GM12878 (cell line): ENCODE results near the gene STYXL1. TPM values are rescaled to one million over a fixed set of nuclear protein-coding genes. Genes with fewer than 3 reads are reported as not detected.
"Not testable (repeated sequence)": the region's sequence is repeated elsewhere in the genome, so short reads cannot be mapped to it uniquely, and the experiment has no call there.

Experiments used
- ATAC-seq: fragments of 200-7000 bp; cut with Tn5 transposase; 3 replicates; pipeline ENCODE4 v1.9.1; 2020; ENCODE audit warnings: mild to moderate bottlenecking, moderate library complexity
- BruUV-seq: library from RNA; stranded (reverse); fragments of 400-500 nt; replicated peaks from 2 replicates; lab custom pipeline; 2021; lab: Mats Ljungman, UMichigan
- CTCF ChIA-PET: fragments of 300-600 bp; sonication (Branson Sonifier 250); formaldehyde crosslinking; extraction: SDS; loops from one replicate; lab custom pipeline; 2021; ENCODE audit warnings: inconsistent platforms; lab: Yijun Ruan, JAX
- POLR2A ChIA-PET: fragments of 350-600 bp; formaldehyde crosslinking; extraction: SDS; loops from one replicate; lab custom pipeline; 2021; ENCODE audit warnings: inconsistent platforms; lab: Charles Lee
- RAD21 ChIA-PET: fragments of 300-600 bp; sonication (Branson Sonifier 250); formaldehyde crosslinking; loops from one replicate; lab custom pipeline; 2023; ENCODE audit warnings: antibody characterized with exemption; ENCODE audit not compliant: unreplicated experiment; lab: Charles Lee
- SMC1A ChIA-PET: fragments of 300-600 bp; sonication (Branson Sonifier 250); formaldehyde crosslinking; loops from one replicate; lab custom pipeline; 2023; ENCODE audit not compliant: unreplicated experiment, uncharacterized antibody; lab: Charles Lee
- DNase-seq: peaks from one replicate; pipeline ENCODE4 v3.0.0-alpha.2; 2011; ENCODE audit warnings: low read depth, low spot score
- FAIRE-seq: peaks from 3 replicates; lab custom pipeline; 2011; peaks lifted over from hg19 to GRCh38; lab: Jason Lieb, UNC
- H2AFZ ChIP-seq: 2 replicates; pipeline ENCODE4 v1.6.0; 2011; ENCODE audit warnings: low read depth, low read length, control low read depth; ENCODE audit not compliant: control insufficient read depth
- H3K27ac ChIP-seq: 2 replicates; pipeline ENCODE4 v1.5.1; 2011; ENCODE audit warnings: control low read depth; ENCODE audit not compliant: control insufficient read depth, insufficient read depth
- H3K27me3 ChIP-seq, 2 experiments: replicated peaks in 1 of 2; 2 replicates each; pipeline versions ENCODE4 v1.6.0 to v1.6.1; 2011; ENCODE audit warnings: low read length in 1 of 2; ENCODE audit not compliant: control insufficient read depth in 2 of 2, insufficient read depth in 2 of 2
- H3K36me3 ChIP-seq, 2 experiments: 2 replicates each; pipeline ENCODE4 v1.5.1; 2011; ENCODE audit warnings: low read length in 1 of 2; ENCODE audit not compliant: control insufficient read depth in 2 of 2, insufficient read depth in 2 of 2
- H3K4me1 ChIP-seq: 2 replicates; pipeline ENCODE4 v1.6.1; 2011; ENCODE audit warnings: mild to moderate bottlenecking, low read length, moderate library complexity, mixed read lengths; ENCODE audit not compliant: control insufficient read depth, insufficient read depth
- H3K4me2 ChIP-seq: 2 replicates; pipeline ENCODE4 v1.6.0; 2011; ENCODE audit warnings: control low read depth; ENCODE audit not compliant: control insufficient read depth, insufficient read depth
- H3K4me3 ChIP-seq: fragments of 200-600 bp; sonication (generic); 2 replicates; pipeline ENCODE4 v1.5.1; 2016
- H3K79me2 ChIP-seq: 2 replicates; pipeline ENCODE4 v1.6.0; 2011; ENCODE audit warnings: low read length; ENCODE audit not compliant: control insufficient read depth, insufficient read depth
- H3K9ac ChIP-seq: 2 replicates; pipeline ENCODE4 v1.8.0; 2011; ENCODE audit warnings: low read length, control low read depth, mixed read lengths; ENCODE audit not compliant: control insufficient read depth, insufficient read depth
- H3K9me3 ChIP-seq: replicated peaks from 3 replicates; pipeline ENCODE4 v1.5.1; 2011; ENCODE audit warnings: mild to moderate bottlenecking, low read length; ENCODE audit not compliant: control insufficient read depth, insufficient read depth
- H4K20me1 ChIP-seq: 2 replicates; pipeline ENCODE4 v1.6.0; 2011; ENCODE audit not compliant: control insufficient read depth, insufficient read depth
- ATF3 ChIP-seq: IDR thresholded peaks from 2 replicates; pipeline ENCODE4 v1.6.1; 2011; ENCODE audit warnings: low read depth, mild to moderate bottlenecking, low read length, moderate library complexity, borderline replicate concordance; ENCODE audit errors: extremely low read depth
- MTA2 ChIP-seq: fragments of 450-650 bp; IDR thresholded peaks from 2 replicates; pipeline ENCODE4 v1.6.1; 2016; ENCODE audit warnings: low read depth, mild to moderate bottlenecking, moderate library complexity
- NR2C1 ChIP-seq: fragments of 450-650 bp; IDR thresholded peaks from 2 replicates; pipeline ENCODE4 v1.6.1; 2017; ENCODE audit warnings: antibody characterized with exemption, mild to moderate bottlenecking, moderate library complexity
- POLR2AphosphoS2 ChIP-seq: IDR thresholded peaks from 2 replicates; pipeline ENCODE4 v1.6.1; 2011; ENCODE audit warnings: low read depth, mild to moderate bottlenecking, low read length, improper control_type of control experiment, moderate library complexity
- POLR2AphosphoS5 ChIP-seq: IDR thresholded peaks from 2 replicates; pipeline ENCODE4 v1.6.1; 2011; ENCODE audit warnings: mild to moderate bottlenecking, low read length, inconsistent platforms
- SMAD5 ChIP-seq: IDR thresholded peaks from 2 replicates; pipeline ENCODE4 v1.6.1; 2016; ENCODE audit warnings: antibody characterized with exemption, low read depth
- SREBF2 ChIP-seq: IDR thresholded peaks from 2 replicates; pipeline ENCODE4 v1.6.1; 2012; ENCODE audit warnings: mild to moderate bottlenecking, low read length
- WGBS: methylation state at CpG from one replicate; pipeline ENCODE4 v1.1.6; 2016; ENCODE audit warnings: low lambda C conversion rate; ENCODE audit not compliant: insufficient replicate concordance, insufficient coverage; ENCODE audit errors: missing lambda C conversion rate; 5-methylcytosine and 5-hydroxymethylcytosine counted together
- in situ Hi-C: fragments of 300-500 bp; cut with MboI; formaldehyde crosslinking; loops from 9 replicates; pipeline ENCODE4 v1.14.3; 2018; ENCODE audit warnings: mixed read lengths
- intact Hi-C: fragments of 100-400 bp; cut with micrococcal nuclease; formaldehyde crosslinking; loops from one replicate; pipeline ENCODE4 v1.14.2; 2022; ENCODE audit not compliant: unreplicated experiment
- polyA plus RNA-seq, 11 experiments: library from polyadenylated mRNA; depleted of rRNA in 4 of 11; unstranded in 6 of 11; stranded (reverse) in 5 of 11; fragments of >200 nt; fragmentation: Nextera tagmentation in 4 of 11; fragmentation: Illumina TruSeq in 1 of 11; extraction: Ambion mirVana in 4 of 11; extraction: Trizol in 1 of 11; gene quantifications; 1 replicate in 1 of 11; 2 replicates in 10 of 11; pipeline versions ENCODE4 v1.2.1 to v1.2.3, GENCODE V29; 2011 to 2016; ENCODE audit warnings: inconsistent platforms in 2 of 11, missing spikeins in 2 of 11, low read depth in 1 of 11
- total RNA-seq, 4 experiments: library from RNA; depleted of rRNA in 3 of 4; stranded (reverse); fragments of >200 nt in 3 of 4; fragmentation: Illumina TruSeq in 1 of 4; extraction: Trizol in 1 of 4; gene quantifications; 2 replicates each; pipeline versions ENCODE4 v1.2.1 to v1.2.3, GENCODE V29; 2013 to 2021
- TF ChIP-seq, protein P1 (sequence below): fragments of 450-650 bp; conservative IDR thresholded peaks from 2 replicates; pipeline ENCODE4 v1.6.1; 2017; ENCODE audit warnings: mild to moderate bottlenecking, moderate library complexity

Gene STYXL1
- total and polyA plus RNA-seq, 10 of the 15 experiments (the other 5 are each of a cell fraction or from before 2014, with no cell fraction given): 18.4 to 65.9 (median 40.7) TPM

DNA sequence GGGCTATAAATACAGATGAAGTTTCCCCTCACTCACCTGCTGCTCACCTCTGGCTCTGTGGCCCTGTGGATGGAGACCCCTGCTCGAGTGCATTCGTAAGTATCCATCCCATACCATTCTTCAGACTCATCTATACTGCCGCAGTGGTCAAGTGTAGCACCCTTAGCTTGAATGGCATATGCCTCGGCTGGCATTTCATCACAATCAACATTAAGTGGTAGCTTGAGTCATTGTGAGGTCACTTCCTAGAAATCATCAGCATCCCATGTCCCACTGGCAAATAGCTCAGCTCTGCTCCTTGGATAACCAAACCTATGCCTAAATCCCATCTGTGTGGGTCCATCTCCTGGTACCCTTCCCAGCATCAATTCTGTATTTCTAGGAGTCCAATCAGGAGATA, 38.3 kb upstream of the STYXL1 start:
- 44% methylated on average over 4 of the region's 4 CpGs for WGBS
- H3K27ac ChIP-seq: no peak overlapping the region
- TF ChIP-seq ATF3 (no peak), NR2C1 (no peak), SMAD5 (no peak), SREBF2 (no peak), POLR2AphosphoS2 (no peak), POLR2AphosphoS5 (no peak), MTA2 (no peak)
- TF ChIP-seq, protein P1, sequence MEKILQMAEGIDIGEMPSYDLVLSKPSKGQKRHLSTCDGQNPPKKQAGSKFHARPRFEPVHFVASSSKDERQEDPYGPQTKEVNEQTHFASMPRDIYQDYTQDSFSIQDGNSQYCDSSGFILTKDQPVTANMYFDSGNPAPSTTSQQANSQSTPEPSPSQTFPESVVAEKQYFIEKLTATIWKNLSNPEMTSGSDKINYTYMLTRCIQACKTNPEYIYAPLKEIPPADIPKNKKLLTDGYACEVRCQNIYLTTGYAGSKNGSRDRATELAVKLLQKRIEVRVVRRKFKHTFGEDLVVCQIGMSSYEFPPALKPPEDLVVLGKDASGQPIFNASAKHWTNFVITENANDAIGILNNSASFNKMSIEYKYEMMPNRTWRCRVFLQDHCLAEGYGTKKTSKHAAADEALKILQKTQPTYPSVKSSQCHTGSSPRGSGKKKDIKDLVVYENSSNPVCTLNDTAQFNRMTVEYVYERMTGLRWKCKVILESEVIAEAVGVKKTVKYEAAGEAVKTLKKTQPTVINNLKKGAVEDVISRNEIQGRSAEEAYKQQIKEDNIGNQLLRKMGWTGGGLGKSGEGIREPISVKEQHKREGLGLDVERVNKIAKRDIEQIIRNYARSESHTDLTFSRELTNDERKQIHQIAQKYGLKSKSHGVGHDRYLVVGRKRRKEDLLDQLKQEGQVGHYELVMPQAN: no peak
- TF ChIP-seq, all 136 proteins: peak for 0
- no peaks in the 10 kb centered on the region for H4K20me1 ChIP-seq
- H3K27me3 ChIP-seq: no peaks in the 10 kb centered on the region
- H3K4me2 ChIP-seq: no peak overlapping the region
- POLR2A ChIA-PET: no interaction called here
- H3K9ac ChIP-seq: no peak overlapping the region
- CTCF ChIA-PET: no interaction called here
- no peak for FAIRE-seq
- no peak for ATAC-seq
- in situ Hi-C loops (no loop called here), intact Hi-C loops (no loop called here)
- H3K9me3 ChIP-seq: no peaks in the 10 kb centered on the region
- no peak overlapping the region for H3K4me3 ChIP-seq
- no peak overlapping the region for H2AFZ ChIP-seq
- no peaks in the 10 kb centered on the region for H3K79me2 ChIP-seq
- RAD21 ChIA-PET: no interaction called here
- SMC1A ChIA-PET: no interaction called here
- H3K36me3 ChIP-seq: no peaks in the 10 kb centered on the region
- DNase-seq: no peak
- no peaks in the 10 kb centered on the region for H3K4me1 ChIP-seq
- no TSS peak for BruUV-seq

DNA sequence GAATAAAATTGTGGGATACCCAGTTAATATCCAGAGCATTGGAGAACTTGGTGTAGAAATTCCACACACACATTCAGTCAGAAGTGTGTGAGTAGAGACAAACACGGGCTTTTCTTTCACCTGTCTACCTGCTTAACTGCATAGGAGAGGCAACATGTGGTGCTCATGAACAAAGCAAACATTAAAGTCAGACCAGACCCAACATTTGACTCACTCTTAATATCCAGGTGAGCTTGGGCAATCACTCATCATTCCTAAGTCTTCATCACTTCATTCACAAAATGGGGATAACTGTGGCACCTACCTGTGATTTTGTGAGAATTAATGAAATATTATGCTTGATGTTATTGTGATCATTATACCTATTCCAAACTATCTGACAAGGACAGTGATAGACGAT, 36.3 kb upstream of the STYXL1 start:
- H3K36me3 ChIP-seq, H3K4me3 ChIP-seq, H3K4me2 ChIP-seq, H4K20me1 ChIP-seq, CTCF ChIA-PET, ATAC-seq, FAIRE-seq, H3K9me3 ChIP-seq, H3K27ac ChIP-seq, H3K4me1 ChIP-seq, H3K79me2 ChIP-seq, in situ Hi-C loops, SMC1A ChIA-PET, intact Hi-C loops, H3K9ac ChIP-seq, BruUV-seq, H3K27me3 ChIP-seq, RAD21 ChIA-PET, H2AFZ ChIP-seq, DNase-seq: not testable (repeated sequence)
- WGBS: 43% methylated on average over 2 of the region's 2 CpGs
- POLR2A ChIA-PET: interaction anchor here (0.6 kb wide), 1 partner anchor 34 kb away, joined by 4 read pairs; no protein-coding TSS in a partner anchor
